Measurements from ENCODE around the gene EDIL3. TPM values are rescaled to one million over a fixed set of nuclear protein-coding genes. Genes with fewer than 3 reads are reported as not detected.

Gene EDIL3
- total RNA-seq, 2 donors from 2014 or later, result 2.2 to 17.5 TPM

DNA sequence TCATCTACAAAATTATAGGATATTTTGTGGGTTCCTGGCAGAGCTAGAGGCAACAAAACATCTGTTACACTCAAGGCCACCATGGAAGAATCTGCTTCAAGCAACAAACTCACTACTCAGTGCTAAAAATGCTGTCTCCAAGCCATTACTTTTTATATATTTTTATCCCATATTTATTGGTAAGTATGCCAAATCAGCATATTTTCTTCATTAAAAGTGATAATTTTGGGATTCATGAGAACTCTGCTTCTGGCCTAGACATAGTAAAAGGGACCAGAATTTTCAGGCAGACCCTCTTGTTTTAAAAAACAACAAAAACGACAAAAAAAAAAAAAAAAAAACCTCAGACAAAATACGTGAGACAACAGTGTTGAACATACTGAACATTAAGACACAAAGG is 236.0 kb downstream of the EDIL3 start:
- 85% methylated on average over 2 of the region's 2 CpGs; no CpG with 5 or more reads in 1 of the 2 experiments for WGBS, 2 experiments (ENCODE audit: insufficient coverage in 1 of 2, insufficient read length in 1 of 2)

DNA sequence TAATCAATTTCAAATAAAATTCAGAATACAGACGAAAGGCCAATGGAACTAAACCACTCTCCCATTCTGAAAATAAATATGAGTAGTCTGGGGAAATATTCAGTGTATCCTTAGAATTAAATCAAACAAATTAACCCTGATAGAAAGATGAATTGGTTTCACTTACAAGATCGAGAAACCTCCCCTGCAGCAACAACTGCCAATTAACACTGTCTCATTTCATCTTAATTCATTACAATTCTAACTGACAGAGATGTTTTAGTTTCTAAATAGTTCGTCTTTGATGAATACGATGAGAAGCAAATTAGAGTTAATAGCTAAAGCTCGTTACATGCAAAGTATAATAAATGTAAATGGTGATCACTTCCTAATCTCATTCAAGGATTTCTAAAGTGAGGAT is 247.1 kb downstream of the EDIL3 start:
- Histone ChIP-seq H3K27ac (ENCODE audit: low read depth, low read length) (no peak overlapping the region), H3K9ac (ENCODE audit: extremely low read depth, low read length, poor library complexity, severe bottlenecking) (no peak overlapping the region), H3K4me1 (ENCODE audit: control insufficient read depth, insufficient read depth, low read length) (no peaks in the 10 kb centered on the region), H3K4me3 (ENCODE audit: low read length) (no peak overlapping the region), H3K9me3 (ENCODE audit: control insufficient read depth, low read length) (no peaks in the 10 kb centered on the region), H3K27me3 (ENCODE audit: control insufficient read depth, insufficient read depth, low read length, poor library complexity, severe bottlenecking) (no peaks in the 10 kb centered on the region), H3K36me3 (ENCODE audit: control insufficient read depth, insufficient read depth, low read length) (no peaks in the 10 kb centered on the region)
- H3K4me1 Mint-ChIP-seq, result peaks cover 2% of the 10 kb centered on the region
- DNase-seq, result no peak
- H3K27me3 Mint-ChIP-seq (ENCODE audit: insufficient read depth), result no peaks in the 10 kb centered on the region
- no peaks in the 10 kb centered on the region for H3K9me3 Mint-ChIP-seq
- TF ChIP-seq, protein P1, sequence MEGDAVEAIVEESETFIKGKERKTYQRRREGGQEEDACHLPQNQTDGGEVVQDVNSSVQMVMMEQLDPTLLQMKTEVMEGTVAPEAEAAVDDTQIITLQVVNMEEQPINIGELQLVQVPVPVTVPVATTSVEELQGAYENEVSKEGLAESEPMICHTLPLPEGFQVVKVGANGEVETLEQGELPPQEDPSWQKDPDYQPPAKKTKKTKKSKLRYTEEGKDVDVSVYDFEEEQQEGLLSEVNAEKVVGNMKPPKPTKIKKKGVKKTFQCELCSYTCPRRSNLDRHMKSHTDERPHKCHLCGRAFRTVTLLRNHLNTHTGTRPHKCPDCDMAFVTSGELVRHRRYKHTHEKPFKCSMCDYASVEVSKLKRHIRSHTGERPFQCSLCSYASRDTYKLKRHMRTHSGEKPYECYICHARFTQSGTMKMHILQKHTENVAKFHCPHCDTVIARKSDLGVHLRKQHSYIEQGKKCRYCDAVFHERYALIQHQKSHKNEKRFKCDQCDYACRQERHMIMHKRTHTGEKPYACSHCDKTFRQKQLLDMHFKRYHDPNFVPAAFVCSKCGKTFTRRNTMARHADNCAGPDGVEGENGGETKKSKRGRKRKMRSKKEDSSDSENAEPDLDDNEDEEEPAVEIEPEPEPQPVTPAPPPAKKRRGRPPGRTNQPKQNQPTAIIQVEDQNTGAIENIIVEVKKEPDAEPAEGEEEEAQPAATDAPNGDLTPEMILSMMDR (conservative IDR thresholded peaks at IDR 0.05), result no peak
- 93 to 100% methylated on average over 1 to 4 of the region's 5 CpGs for WGBS, 2 experiments (ENCODE audit: insufficient coverage in 1 of 2, insufficient read length in 1 of 2)
- no peaks in the 10 kb centered on the region for H3K36me3 Mint-ChIP-seq (ENCODE audit: low read depth)
- no peak overlapping the region for H3K4me3 Mint-ChIP-seq
- no peak overlapping the region for H3K27ac Mint-ChIP-seq

More for the DNA sequence above, 236.0 kb downstream of the EDIL3 start:
- Histone ChIP-seq H3K36me3 (ENCODE audit: control insufficient read depth, insufficient read depth, low read length) (no peaks in the 10 kb centered on the region), H3K4me1 (ENCODE audit: control insufficient read depth, insufficient read depth, low read length) (no peaks in the 10 kb centered on the region), H3K9ac (ENCODE audit: extremely low read depth, low read length, poor library complexity, severe bottlenecking) (no peak overlapping the region), H3K4me3 (ENCODE audit: low read length) (no peak overlapping the region), H3K27me3 (ENCODE audit: control insufficient read depth, insufficient read depth, low read length, poor library complexity, severe bottlenecking) (no peaks in the 10 kb centered on the region), H3K9me3 (ENCODE audit: control insufficient read depth, low read length) (no peaks in the 10 kb centered on the region), H3K27ac (ENCODE audit: low read depth, low read length) (no peak overlapping the region)
- no peaks in the 10 kb centered on the region for H3K9me3 Mint-ChIP-seq
- TF ChIP-seq, protein P1 (conservative IDR thresholded peaks at IDR 0.05), result no peak
- DNase-seq, result no peak
- no peaks in the 10 kb centered on the region for H3K4me1 Mint-ChIP-seq
- no peaks in the 10 kb centered on the region for H3K36me3 Mint-ChIP-seq (ENCODE audit: low read depth)
- H3K27me3 Mint-ChIP-seq (ENCODE audit: insufficient read depth), result no peaks in the 10 kb centered on the region
- H3K4me3 Mint-ChIP-seq, result no peak overlapping the region
- peak overlapping the region; percentile 13 for H3K27ac Mint-ChIP-seq

DNA sequence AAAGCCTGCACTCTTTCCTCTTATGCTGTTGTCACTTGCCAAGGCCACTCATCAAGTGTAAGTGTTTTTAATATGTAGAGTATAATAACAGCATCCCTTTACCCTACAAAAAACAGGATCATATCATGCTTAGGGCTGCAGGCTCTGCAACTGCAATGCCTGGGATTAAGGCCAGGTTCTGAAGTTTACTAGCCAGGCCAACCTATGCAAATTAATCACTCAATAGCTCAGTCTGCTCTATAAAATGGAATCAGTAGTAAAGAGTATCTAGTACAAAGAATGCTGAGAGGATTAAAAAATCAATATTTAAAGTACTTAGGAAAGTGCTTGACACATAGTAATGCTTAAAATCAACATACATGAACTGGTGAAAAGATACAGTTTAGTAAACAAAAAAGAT is 253.3 kb downstream of the EDIL3 start:
- Histone ChIP-seq H3K4me1 (ENCODE audit: control insufficient read depth, insufficient read depth, low read length) (no peaks in the 10 kb centered on the region), H3K36me3 (ENCODE audit: control insufficient read depth, insufficient read depth, low read length) (no peaks in the 10 kb centered on the region), H3K27ac (ENCODE audit: low read depth, low read length) (no peak overlapping the region), H3K9me3 (ENCODE audit: control insufficient read depth, low read length) (no peaks in the 10 kb centered on the region), H3K4me3 (ENCODE audit: low read length) (no peak overlapping the region), H3K9ac (ENCODE audit: extremely low read depth, low read length, poor library complexity, severe bottlenecking) (no peak overlapping the region), H3K27me3 (ENCODE audit: control insufficient read depth, insufficient read depth, low read length, poor library complexity, severe bottlenecking) (no peaks in the 10 kb centered on the region)
- Mint-ChIP-seq H3K36me3 (ENCODE audit: low read depth) (no peaks in the 10 kb centered on the region), H3K4me3 (no peak overlapping the region), H3K27ac (no peak overlapping the region), H3K9me3 (no peaks in the 10 kb centered on the region), H3K27me3 (ENCODE audit: insufficient read depth) (no peaks in the 10 kb centered on the region), H3K4me1 (peaks cover 6% of the 10 kb centered on the region)
- TF ChIP-seq, protein P1 (conservative IDR thresholded peaks at IDR 0.05), result no peak
- DNase-seq, result no peak

Measured in endodermal cell (in vitro differentiated cells).